ENCODE measurements around the gene BCKDK.
"Not testable (repeated sequence)": the region's sequence is repeated elsewhere in the genome, so short reads cannot be mapped to it uniquely, and the experiment has no call there.

The BCKDK gene

DNA sequence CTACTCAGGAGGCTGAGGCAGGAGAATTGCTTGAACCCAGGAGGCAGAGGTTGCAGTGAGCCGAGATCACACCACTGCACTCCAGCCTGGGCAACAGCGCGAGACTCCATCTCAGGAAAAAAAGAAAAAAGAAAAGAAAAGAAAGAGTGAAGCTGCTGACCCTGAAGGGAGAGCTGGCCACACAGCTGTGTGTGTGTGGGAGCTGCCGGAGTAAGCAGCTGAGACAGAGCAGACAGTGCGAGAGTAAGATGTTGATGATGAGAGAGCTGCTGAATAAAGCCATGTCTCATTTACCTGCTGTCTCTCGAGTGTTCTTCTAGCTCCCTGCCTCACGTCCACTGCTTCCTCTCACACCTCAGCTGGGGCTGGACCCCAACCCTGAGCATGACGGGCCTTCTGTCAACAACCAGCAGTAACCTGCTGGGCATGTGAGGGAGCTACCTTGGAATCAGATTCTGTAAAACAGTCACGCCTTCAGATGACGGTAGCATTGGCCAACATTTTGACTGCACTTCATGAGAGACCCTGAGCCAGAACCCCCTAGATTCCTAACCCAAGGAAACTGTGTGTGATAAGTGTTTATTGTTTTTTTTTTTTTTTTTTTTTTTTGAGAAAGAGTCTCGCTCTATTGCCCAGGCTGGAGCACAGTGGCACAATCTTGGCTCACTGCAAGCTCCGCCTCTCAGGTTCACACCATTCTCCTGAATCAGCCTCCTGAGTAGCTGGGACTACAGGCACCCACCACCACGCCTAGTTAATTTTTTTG is 7.1 kb upstream of the BCKDK start:
- DNase-seq, result not testable (repeated sequence)

DNA sequence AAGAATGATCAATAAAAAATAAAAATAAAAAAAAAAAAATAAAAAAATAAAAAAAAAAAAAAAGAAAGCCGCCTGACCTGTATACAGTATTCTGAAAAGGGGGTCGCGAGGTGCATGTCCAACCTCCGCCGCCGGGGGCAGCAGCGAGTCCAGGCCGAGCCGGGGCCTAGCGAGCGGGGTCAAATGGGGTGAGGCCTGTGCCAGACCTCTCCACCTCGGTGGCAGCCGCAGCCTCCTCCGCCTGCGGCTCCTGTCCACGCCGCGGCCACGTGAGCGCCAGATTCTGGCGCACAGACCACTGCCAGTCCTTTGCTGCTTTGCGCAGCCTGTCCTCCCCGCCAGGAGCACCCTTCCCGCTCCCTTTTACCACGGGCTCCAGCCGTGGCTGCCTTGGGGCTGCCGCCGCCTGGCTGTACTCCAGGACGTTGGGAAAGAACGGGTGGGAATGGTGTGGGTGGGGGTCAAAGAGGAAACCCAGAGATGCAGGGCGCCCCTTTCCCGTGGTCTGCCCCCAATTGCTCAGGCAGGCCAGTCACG is 2.4 kb upstream of the BCKDK start:
- DNase-seq, result peak; percentile 76

DNA sequence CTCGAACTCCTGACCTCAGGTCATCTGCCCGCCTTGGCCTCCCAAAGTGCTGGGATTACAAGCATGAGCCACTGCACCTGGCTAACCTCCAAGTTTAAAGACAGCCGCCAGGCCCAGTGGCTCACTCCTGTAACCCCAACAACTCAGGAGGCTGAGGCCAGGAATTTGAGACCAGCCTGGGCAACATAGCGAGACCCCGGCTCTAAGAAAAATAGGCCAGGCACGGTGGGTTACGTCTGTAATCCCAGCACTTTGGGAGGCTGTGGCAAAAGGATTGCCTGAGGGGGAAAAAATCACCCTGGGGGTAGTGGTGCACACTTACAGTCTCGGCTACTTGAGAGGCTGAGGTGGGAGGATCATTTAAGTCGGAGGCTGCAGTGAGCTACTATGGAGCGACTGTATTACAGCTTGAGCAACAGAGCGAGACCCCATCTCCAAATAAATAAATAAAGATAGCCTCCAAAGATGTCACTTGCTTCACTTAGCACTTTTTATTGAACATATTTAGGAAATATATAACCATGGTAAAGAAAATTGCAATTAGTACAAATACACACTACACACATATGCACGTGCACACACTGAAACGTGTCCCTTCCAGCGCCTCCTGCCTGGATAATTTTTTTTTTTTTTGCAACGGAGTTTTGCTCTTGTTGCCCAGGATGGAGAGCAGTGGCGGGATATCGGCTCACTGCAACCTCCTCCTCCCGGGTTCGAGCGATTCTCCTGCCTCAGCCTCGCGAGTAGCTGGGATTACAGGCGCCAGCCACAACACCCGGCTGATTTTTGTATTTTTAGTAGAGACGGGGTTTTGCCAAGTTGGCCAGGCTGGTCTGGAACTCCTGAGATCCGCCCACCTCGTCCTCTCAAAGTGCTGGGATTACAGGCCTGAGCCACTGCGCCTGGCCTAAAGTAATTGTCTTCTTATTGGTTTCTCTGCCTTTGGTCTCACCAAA is 1.4 kb upstream of the BCKDK start:
- DNase-seq, result no peak

DNA sequence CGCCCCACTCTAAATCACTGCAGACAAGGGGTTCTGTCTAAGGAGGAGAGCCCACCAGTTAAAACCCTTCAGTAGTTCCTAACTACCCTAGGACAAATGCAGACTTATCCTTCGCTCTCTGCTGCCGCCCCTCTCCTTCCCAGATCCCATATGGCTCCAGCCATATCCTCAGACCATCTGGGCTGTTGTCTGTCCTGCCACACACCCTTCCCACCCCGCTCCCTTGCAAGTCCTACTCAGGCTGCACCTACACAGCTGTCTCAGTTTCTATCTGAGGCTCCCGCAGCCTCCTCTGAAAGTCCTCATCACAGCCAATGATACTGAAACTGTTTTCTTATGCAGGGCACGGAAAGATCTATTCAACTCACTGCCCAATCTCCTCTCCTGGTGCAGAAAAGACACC is 720 bp upstream of the BCKDK start:
- DNase-seq, result no peak

DNA sequence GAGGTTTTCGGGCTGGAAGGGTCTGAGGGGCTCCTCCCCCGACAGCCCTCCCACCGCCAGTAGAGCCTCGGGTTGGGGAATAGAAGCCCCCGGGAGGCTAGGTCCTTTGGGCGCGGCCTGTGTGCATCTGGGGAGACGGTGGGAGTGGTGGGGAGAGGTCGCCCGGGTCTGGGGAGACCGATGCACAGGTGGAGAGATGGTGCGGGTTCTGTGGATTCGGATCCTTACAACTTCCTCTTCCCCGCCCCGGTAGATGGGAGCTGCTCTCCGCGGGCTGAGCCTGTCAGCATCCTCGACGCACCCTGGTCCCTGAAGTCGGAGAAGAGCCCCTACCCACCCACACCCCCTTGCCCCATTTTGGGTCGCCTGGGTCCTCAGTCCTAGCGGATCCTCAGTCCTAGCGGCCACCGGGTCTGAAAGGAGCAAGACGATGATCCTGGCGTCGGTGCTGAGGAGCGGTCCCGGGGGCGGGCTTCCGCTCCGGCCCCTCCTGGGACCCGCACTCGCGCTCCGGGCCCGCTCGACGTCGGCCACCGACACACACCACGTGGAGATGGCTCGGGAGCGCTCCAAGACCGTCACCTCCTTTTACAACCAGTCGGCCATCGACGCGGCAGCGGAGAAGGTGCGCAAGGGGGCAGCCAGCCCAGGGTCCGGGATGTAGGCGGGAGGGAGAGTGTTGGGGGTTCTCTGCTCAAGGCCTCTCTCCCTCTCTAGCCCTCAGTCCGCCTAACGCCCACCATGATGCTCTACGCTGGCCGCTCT is 790 bp downstream of the BCKDK start:
- no peak for DNase-seq

DNA sequence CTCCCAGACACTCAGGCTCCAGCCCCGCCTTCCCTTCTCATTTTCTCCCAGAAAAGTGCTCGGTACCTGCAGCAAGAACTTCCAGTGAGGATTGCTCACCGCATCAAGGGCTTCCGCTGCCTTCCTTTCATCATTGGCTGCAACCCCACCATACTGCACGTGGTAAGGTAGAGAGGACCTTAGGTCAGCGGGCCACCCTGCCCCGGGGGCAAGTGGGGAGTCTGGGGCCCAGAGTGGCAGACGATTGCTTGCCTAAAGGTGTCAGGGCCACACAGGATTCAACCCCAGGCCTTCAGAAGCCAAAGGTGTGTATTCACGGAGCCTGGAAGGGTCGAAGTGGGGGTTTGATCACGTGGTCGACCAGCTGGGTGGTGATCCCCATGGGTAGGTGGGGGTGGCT is 1.4 kb downstream of the BCKDK start:
- DNase-seq, result no peak

DNA sequence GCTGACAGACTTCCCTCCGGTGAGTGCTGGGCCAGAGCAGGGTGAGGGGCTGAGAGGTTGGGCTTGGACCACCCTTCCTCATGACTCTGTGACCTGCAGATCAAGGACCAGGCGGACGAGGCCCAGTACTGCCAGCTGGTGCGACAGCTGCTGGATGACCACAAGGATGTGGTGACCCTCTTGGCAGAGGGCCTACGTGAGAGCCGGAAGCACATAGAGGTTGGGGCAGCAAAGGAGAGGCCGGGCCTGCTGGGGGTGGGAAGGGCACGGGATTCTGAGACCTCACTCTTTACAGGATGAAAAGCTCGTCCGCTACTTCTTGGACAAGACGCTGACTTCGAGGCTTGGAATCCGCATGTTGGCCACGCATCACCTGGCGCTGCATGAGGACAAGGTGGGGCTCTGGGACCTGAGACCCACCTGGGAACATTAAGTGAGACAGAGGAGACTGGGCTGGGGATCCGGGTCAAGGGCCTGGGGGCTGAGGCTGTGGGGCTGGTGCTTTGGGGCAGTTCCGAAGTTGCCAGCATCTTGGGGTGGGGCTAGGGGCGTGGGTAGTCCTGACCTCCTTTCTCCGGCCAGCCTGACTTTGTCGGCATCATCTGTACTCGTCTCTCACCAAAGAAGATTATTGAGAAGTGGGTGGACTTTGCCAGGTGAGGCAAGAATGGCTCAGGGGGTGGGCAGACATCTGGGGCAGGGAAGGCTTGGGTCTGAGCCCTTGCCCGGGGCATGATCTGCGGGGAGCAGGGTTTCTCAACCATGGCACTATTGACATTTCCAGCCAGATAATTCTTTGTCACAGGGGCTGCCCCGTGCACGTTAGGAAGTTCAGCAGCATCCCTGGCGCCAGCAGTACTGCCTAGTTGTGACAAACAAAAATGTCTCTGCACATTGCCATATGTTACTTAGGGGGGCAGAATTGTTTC is 2.2 kb downstream of the BCKDK start:
- no peak for DNase-seq

DNA sequence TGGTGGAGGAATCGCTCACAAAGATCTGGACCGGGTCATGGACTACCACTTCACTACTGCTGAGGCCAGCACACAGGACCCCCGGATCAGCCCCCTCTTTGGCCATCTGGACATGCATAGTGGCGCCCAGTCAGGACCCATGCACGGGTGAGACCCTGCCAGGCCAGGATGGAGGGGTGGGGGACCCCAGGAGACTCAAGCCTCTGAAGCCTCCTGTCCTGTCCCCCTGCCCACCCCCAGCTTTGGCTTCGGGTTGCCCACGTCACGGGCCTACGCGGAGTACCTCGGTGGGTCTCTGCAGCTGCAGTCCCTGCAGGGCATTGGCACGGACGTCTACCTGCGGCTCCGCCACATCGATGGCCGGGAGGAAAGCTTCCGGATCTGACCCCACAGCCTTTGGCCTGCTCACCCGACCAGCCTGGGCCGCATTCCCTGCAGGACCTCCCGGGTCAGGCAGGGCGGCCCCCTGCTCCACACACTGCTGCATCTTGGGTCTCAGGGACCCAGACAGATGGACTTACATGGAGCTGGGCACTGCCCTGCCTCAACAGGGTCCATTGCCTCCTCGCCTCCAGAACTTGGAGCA is 3.8 kb downstream of the BCKDK start:
- no peak for DNase-seq

DNA sequence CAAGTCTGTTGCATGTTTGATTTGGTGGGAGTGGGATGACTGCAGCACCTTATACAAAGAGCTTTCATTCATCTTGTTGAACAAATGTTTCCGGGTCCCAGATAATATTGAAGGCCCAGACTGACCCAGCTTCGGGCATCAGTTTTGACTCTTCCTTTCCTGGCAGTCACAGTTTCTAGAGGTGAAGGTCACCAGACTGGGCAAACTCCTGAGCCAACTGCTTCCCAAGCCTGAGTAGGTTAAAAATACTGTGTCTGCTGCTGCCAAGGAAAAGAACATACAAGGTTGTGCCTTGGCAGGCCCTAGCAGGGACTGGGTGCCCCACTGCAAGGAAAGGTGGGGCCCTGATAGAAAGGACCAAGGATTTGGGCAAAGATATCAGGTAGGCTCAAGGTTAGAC is 4.5 kb downstream of the BCKDK start:
- DNase-seq, result no peak

DNA sequence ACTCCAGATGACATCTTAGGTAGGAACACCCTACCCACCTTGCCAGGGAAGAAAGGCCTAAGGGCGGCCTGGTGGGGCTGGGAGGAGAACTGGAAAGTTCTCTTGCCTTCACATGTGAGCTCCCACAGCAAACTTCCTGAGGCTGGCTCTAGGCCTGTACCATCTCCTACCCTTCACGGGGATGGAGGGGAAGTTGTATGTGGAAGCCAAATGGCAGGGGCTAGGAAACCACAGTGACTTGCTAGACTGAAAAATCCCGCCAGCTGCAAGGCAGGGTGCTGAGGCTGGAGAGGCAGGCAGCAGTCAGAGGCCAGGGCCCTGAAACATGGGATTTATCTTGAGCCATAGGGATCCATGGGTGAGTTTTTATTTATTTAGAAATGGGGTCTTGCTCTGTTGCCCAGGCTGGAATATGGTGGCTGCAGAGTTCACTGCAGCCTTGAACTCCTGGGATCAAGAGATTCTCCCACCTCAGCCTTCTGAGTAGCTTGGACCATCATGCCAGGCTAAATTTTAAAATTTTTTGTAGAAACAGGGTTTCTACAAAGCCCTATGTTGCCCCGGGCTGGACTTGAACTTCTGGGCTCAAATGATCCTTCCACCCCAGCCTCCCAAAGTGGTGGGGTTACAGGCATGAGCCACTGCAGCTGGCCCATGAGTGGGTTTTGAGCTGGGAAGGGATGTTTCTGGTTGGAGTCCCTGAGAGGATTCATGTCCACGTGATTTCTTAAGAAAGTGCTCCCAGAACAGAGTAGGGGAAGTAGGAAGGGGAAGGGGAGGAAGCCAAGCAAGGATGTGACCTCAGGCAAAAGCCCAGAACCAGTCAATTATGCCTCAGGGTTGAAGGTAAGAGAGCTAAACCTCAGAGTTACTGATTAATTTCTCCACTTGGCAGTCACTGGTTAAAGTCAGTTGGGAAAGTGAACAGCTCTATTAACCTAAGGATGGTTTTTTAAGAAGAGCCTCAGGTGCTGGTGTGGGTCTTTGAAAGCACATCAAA is 5.2 kb downstream of the BCKDK start:
- DNase-seq, result no peak

DNA sequence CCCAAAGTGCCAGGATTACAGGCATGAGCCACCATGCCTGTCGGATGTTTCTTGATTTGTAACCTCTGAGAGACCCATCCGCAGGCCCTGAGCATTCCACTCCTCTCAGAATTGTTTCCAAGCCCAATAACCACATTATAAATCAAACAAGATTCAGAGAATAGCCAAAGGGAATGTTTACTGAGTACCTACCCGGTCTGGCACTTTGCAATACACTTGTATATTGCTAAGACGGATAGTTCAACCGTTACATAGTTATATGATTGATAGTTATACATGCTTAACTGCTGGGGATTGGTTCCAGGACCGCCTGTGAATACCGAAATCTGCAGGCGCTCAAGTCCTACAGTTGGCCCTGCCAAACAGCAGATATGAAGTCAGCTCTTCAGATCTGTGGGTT is 6.3 kb downstream of the BCKDK start:
- DNase-seq, result no peak

DNA sequence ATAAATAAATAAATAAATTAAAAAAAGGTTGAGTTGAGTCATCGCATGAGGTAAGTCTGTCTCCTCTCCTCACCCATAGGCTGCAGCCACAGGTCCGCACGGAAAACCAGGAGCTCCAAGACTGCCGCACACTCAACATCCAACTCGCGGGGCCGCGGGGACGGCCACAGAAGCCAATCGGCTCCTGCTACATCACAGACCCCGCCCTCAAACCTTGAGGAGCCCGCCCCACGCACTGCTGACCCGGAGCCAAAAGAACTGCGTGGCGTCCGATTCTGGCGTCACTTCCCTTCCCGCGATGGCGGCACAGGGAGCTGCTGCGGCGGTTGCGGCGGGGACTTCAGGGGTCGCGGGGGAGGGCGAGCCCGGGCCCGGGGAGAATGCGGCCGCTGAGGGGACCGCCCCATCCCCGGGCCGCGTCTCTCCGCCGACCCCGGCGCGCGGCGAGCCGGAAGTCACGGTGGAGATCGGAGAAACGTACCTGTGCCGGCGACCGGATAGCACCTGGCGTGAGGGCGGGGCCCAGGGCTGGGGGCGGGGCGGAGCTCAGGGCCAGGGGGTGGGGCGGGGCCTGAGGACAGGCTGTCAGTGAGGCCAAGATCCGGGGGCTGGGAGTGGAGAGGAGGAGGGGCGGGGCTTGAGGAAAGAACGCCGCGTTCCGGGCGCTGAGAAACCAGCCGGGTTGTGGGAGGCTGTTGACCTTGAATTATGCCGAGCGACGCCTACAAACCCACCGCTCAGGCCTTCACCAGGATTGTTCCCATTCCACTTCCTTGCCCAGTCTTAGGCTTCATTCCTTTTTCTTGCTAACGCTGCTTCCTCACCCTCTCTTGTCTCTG is 9.4 kb downstream of the BCKDK start, which contains the start of gene KAT8:
KAT8 (plus strand) TSS at position 281 of the 839 bp plus-strand sequence; CDS start at position 299, 18 bp downstream.
- DNase-seq, result peak; percentile 96

DNA sequence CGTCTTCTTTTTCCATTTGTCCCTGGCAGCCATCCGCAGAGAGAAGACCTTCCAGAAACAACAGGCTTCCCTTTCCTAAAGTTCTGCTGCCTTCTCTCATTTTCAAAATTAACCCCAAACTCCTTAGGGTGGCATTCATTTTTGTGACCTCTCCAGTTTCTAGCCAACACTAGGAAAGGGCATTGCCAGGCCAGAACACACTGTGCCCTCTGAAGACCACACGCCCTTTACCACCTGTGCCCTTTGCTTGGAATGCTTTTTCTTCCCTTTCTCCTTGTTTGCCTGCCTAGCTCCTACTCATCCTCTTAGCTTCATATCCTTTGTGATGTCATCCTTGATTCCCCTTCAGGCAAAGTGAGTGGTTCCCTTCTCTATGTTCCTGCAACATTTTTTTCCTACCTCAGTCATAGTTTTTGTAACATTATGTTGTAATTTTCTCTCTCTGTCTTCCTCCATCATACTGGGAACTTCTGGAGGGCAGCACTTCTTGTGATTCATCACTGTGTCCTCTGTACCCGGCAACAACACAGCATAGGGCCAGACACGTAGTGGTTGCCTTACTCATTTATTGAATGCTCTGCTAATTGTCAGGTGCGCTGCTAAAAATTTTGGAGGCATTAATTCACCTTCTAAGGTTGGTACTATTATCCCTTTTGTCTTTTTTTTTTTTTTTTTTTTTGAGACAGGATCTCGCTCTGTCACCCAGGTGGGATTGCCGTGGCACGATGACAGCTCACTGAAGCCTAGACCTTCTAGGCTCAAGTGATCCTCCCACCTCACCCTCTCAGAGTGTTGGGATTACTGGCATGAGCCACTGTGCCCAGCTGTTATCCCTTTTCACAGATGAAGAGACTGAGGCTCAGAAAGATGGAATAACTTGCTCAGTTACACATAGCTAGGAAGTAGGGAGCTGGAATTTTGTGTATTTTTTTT is 10.3 kb downstream of the BCKDK start:
- DNase-seq, result no peak

DNA sequence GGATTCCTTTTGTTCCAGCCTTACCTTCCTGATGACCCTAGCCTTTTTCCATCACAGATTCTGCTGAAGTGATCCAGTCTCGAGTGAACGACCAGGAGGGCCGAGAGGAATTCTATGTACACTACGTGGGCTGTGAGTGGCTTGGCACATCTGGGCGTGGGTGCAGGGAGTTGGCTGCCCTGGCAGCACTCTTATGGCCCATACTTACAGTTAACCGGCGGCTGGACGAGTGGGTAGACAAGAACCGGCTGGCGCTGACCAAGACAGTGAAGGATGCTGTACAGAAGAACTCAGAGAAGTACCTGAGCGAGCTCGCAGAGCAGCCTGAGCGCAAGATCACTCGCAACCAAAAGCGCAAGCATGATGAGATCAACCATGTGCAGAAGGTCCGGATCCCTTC is 11.9 kb downstream of the BCKDK start:
- DNase-seq, result no peak

DNA sequence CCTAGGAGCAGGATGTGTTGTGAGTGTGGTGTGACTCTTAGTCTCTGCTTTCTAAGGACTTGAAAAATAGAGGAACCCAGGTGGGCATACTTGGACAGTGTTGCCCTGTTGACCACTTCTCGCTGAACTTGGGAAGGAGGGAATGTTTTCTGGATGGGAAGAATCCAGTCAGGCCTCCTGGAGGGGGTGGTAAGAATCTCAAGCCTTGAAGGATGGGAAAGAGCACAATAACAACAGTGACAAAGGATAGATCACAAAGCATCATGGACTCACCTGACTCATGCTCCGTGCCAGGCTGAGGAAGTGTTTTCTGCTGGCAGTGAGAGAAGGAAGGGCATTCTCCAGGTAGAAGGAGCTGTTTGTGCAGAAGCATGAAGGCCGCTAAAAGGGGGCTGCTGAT is 17.7 kb downstream of the BCKDK start:
- DNase-seq, result no peak

DNA sequence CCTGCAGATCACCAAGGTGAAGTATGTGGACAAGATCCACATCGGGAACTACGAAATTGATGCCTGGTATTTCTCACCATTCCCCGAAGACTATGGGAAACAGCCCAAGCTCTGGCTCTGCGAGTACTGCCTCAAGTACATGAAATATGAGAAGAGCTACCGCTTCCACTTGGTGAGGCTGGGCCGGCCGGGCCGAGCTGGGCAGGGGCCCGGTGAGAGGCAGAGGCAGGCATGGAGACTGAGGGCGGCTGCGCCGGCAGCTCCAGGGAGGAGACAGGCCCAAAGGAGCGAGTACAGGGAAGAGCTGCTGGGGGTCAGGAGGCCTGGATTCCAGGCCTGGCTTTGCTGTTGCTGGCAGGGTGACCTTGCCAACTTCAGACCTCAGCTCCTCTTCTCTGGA is 19.0 kb downstream of the BCKDK start:
- DNase-seq, result no peak

DNA sequence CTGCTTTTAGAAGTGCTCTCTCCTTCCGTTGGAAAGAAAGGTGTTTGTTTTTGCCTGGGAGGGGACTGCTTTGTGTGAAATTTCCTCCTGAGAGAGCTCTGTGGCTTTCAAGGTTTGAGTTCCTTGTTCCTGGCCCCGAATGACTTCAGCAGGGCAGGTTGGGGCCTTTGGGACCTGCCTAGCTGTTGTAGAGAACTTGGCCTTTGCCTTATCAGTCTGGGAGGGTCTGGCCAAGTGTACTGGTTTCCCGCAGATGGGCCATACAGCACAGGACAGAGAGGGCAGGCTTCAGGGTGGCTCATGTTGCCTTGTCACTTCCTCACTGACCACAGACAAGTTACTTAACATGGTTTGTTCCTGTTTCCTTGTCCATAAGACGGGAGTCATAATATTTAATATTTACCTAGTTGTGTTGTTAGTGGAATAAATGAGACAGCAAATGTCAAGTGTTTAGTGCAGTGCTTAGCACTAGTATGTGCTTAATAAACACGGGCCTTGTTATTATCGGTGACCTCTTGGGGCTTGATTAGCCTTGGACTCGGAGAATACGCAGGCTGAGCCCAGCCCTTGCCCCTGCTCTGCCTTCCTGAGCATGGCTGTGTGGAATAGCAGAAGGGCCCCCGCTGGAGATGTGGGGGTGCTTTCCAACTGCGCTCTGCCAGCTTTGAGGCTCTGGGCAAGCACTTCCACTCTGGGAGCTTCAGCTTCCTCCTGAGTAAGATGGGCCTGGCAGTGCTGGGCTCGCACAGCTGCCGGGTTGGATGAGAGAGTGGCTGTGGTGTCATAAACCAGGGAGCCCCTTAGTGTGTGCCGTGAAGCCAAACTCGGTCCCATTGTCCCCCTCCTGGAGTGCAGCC is 20.8 kb downstream of the BCKDK start:
- no peak for DNase-seq
